Activated T-cell treated with anti-CD3 and anti-CD28 coated beads for 1 hour (primary cell): ENCODE results near the gene NR1H2.

ENCODE experiments used
- DNase-seq: peaks from one replicate; pipeline ENCODE4 v3.0.0-alpha.2; 2020; ENCODE audit warnings: low read depth

The NR1H2 gene

GRCh38 chr19:50401605-50402450 is 25.6 kb downstream of the NR1H2 start:
- DNase-seq: no peak

- DNase-seq: no peak
Observed at GRCh38 chr19:50402544-50403301, 26.5 kb downstream of the NR1H2 start.

GRCh38 chr19:50406156-50406820 is 30.0 kb downstream of the NR1H2 start:
- DNase-seq: no peak

GRCh38 chr19:50406829-50407228 is 30.6 kb downstream of the NR1H2 start:
- DNase-seq: no peak

GRCh38 chr19:50409347-50409746 is 33.1 kb downstream of the NR1H2 start:
- no peak for DNase-seq

- DNase-seq: no peak
Observed at GRCh38 chr19:50410109-50410508, 33.9 kb downstream of the NR1H2 start.

- DNase-seq: no peak
Observed at GRCh38 chr19:50412419-50412818, 36.2 kb downstream of the NR1H2 start.

- DNase-seq: no peak
Observed at GRCh38 chr19:50413096-50413495, 36.8 kb downstream of the NR1H2 start.

GRCh38 chr19:50413531-50413930 is 37.3 kb downstream of the NR1H2 start:
- no peak for DNase-seq

GRCh38 chr19:50414864-50415660 is 38.8 kb downstream of the NR1H2 start:
- DNase-seq: peak; percentile 68

- no peak for DNase-seq
Observed at GRCh38 chr19:50415661-50416033, 39.4 kb downstream of the NR1H2 start.

- DNase-seq: no peak
Observed at GRCh38 chr19:50416034-50416977, 40.0 kb downstream of the NR1H2 start.

GRCh38 chr19:50417111-50418081 is 41.1 kb downstream of the NR1H2 start:
- no peak for DNase-seq

GRCh38 chr19:50418176-50419021 is 42.1 kb downstream of the NR1H2 start, which contains the start of gene SPIB:
Gene SPIB (plus strand): TSS chr19:50418938. CDS start chr19:50418963, 25 bp downstream.
- DNase-seq: no peak

GRCh38 chr19:50419022-50419579 is 42.8 kb downstream of the NR1H2 start:
- DNase-seq: no peak

- DNase-seq: no peak
Observed at GRCh38 chr19:50419580-50420035, 43.4 kb downstream of the NR1H2 start.

- no peak for DNase-seq
Observed at GRCh38 chr19:50420127-50420526, 43.9 kb downstream of the NR1H2 start.

GRCh38 chr19:50420808-50421207 is 44.6 kb downstream of the NR1H2 start:
- no peak for DNase-seq
